ENCODE results near the gene CYTH1.

Gene CYTH1

GRCh38 chr17:78789663-78790181, 7.6 kb upstream of the CYTH1 start:
- TF ChIP-seq CTCF (IDR thresholded peaks at IDR 0.05; ENCODE audit: low read depth, low read length, missing control alignments), result no peak
- H3K4me3 ChIP-seq (ENCODE audit: low read depth, low read length), result no peak overlapping the region
- peaks cover 11% of the 10 kb centered on the region for H3K36me3 ChIP-seq (replicated peaks)
- H3K27ac ChIP-seq, result no peak overlapping the region
- no peaks in the 10 kb centered on the region for H3K27me3 ChIP-seq (replicated peaks)
- DNase-seq, result peak; percentile 36
- in situ Hi-C loops (cut with HindIII; ENCODE audit: low pct_ligation_motif_present, low sequenced_read_pairs), result no loop called here

GRCh38 chr17:78789149-78789662, 7.1 kb upstream of the CYTH1 start:
- TF ChIP-seq CTCF (IDR thresholded peaks at IDR 0.05; ENCODE audit: low read depth, low read length, missing control alignments), result no peak
- Histone ChIP-seq H3K36me3 (replicated peaks) (peaks cover 6% of the 10 kb centered on the region), H3K27me3 (replicated peaks) (no peaks in the 10 kb centered on the region), H3K4me3 (ENCODE audit: low read depth, low read length) (no peak overlapping the region), H3K27ac (no peak overlapping the region)
- in situ Hi-C loops (cut with HindIII; ENCODE audit: low pct_ligation_motif_present, low sequenced_read_pairs), result no loop called here
- DNase-seq, result no peak

DNA sequence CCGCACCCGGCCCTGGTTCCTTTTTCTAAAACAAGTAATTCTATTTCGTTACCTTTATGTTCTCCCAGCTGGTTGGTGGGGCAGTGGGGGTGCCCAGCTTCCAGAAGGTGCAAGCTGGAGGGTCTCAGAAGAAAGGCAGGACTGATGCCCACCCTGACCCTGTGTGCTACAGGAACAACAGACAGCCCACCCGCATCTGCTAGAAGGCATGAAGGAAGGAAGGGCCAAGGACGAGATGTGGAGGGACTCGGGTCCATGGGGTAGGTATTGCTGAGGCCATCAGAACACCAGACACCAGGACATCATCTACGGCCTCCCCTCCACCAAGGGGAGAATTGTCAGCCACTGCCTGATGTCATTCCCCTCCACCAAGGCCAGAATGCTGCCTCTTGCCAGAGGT, 6.4 kb upstream of the CYTH1 start:
- no peak overlapping the region for H3K4me3 ChIP-seq (ENCODE audit: low read depth, low read length)
- H3K27ac ChIP-seq, result no peak overlapping the region
- peaks cover 3% of the 10 kb centered on the region for H3K36me3 ChIP-seq (replicated peaks)
- DNase-seq, result no peak
- in situ Hi-C loops (cut with HindIII; ENCODE audit: low pct_ligation_motif_present, low sequenced_read_pairs), result no loop called here
- no peak for TF ChIP-seq CTCF (IDR thresholded peaks at IDR 0.05; ENCODE audit: low read depth, low read length, missing control alignments)
- no peaks in the 10 kb centered on the region for H3K27me3 ChIP-seq (replicated peaks)

DNA sequence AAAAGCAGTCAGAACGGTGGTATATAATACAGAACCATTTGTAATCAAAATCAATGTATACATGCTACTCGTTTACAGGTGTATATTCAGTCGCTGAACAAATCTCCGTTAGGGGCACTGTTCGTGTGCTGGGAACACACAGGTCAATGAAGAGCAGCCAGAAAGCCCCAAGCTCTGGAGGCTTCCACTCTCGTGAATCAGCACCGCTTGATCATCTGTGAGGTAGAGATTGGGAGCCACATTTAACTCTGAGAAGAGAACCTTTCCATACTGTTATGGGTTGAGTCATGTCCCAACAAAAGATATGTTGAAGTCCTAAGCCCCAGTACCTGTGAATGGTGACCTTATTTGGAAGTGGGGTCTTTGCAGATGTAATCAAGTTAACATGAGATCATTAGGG, 5.4 kb upstream of the CYTH1 start:
- in situ Hi-C loops (cut with HindIII; ENCODE audit: low pct_ligation_motif_present, low sequenced_read_pairs), result no loop called here
- Histone ChIP-seq H3K4me3 (ENCODE audit: low read depth, low read length) (no peak overlapping the region), H3K36me3 (replicated peaks) (no peaks in the 10 kb centered on the region)

DNA sequence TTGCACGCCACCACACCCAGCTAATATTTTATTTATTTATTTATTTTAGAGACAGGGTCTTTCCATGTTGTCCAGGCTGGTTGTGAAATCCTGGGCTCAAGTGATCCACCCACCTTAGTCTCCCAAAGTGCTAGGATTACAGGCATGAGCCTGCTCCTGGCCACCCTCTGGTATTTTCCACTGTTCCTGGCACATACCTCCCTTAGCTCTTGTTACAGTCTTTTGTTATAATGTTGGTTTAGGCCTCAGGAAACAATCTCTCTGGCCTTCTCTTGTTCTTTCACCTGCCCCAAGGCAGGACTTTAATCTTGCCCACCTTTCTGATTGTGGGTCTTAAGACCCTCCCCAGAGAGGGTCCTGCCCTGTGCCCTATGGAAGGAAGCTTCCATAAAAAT, 3.6 kb upstream of the CYTH1 start:
- no peak for DNase-seq
- Histone ChIP-seq H3K4me3 (ENCODE audit: low read depth, low read length) (no peak overlapping the region), H3K27me3 (replicated peaks) (no peaks in the 10 kb centered on the region), H3K36me3 (replicated peaks) (no peaks in the 10 kb centered on the region), H3K27ac (no peak overlapping the region)
- in situ Hi-C loops (cut with HindIII; ENCODE audit: low pct_ligation_motif_present, low sequenced_read_pairs), result no loop called here
- no peak for TF ChIP-seq CTCF (IDR thresholded peaks at IDR 0.05; ENCODE audit: low read depth, low read length, missing control alignments)

More for the DNA sequence above, 5.4 kb upstream of the CYTH1 start:
- no peak for TF ChIP-seq CTCF (IDR thresholded peaks at IDR 0.05; ENCODE audit: low read depth, low read length, missing control alignments)
- DNase-seq, result no peak
- Histone ChIP-seq H3K27ac (no peak overlapping the region), H3K27me3 (replicated peaks) (no peaks in the 10 kb centered on the region)

Data from brain microvascular endothelial cell (primary cell).